Measurements from ENCODE around the gene NDFIP2.
"Not testable (repeated sequence)": the region's sequence is repeated elsewhere in the genome, so short reads cannot be mapped to it uniquely, and the experiment has no call there.

NDFIP2 gene

DNA sequence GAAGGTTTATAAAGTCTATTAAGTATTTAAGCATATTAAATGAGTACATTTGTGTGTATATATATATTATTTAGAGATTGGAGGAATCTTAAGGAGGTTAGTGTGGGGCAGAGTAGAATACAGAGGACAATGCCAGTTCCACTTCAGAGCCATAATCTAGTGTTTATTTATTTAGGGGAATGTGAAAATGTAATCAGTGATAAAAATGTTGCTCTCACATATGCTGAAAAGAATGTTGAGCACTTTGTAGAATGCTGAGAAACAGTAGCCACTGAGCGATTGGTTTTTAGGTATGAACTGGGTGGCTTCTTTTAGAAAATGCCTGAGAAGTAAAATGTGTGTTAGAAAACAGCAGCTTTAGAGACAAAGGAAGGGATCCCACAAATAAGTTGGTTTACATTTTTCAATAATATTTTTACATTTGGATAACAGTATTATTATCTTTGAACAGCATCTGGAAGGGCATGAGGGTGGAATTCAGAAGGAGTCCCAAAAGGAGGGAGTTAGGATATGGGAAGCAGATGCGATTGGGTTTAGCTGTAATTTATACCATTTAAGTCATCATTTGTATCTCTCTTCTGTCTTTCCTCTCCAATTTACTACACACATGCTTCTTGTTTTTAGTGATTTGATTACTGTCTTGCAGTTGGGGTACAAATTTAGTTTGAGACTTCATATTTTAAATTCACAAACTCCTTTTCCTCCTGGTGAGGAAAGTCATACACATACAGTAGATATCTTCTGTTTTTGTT lies 68.6 kb downstream of the NDFIP2 start:
- no peak for DNase-seq (ENCODE audit: extremely low read depth, insufficient read length)
- TF ChIP-seq, protein P1, sequence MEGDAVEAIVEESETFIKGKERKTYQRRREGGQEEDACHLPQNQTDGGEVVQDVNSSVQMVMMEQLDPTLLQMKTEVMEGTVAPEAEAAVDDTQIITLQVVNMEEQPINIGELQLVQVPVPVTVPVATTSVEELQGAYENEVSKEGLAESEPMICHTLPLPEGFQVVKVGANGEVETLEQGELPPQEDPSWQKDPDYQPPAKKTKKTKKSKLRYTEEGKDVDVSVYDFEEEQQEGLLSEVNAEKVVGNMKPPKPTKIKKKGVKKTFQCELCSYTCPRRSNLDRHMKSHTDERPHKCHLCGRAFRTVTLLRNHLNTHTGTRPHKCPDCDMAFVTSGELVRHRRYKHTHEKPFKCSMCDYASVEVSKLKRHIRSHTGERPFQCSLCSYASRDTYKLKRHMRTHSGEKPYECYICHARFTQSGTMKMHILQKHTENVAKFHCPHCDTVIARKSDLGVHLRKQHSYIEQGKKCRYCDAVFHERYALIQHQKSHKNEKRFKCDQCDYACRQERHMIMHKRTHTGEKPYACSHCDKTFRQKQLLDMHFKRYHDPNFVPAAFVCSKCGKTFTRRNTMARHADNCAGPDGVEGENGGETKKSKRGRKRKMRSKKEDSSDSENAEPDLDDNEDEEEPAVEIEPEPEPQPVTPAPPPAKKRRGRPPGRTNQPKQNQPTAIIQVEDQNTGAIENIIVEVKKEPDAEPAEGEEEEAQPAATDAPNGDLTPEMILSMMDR (IDR thresholded peaks at IDR 0.05; ENCODE audit: insufficient read depth, low read length, poor library complexity, severe bottlenecking) = no peak
- Histone ChIP-seq H3K27me3 (replicated peaks; ENCODE audit: control insufficient read depth, insufficient read depth, low read length) (no peaks in the 10 kb centered on the region), H3K4me3 (replicated peaks; ENCODE audit: low read depth, low read length) (no peak overlapping the region), H3K36me3 (ENCODE audit: control insufficient read depth, insufficient read depth, low read length) (no peaks in the 10 kb centered on the region)

DNA sequence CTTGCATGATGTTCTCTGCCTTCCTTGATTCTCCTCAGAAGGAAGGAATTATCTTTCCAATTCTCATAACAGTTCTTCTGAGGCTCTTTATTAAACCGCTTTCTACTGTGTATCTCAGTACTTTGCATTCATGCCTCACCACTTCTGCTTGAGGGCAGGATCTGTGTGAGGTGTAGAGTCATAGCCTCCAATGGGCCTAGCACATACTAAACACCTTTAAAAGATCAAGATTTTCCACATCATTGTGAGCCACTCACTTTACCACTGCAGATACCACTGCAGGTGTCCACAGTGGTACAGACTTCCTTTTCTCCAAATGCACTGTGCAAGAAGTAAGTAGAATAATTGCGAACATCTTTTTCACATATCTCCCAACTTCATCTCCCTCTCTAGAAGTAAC lies 76.7 kb downstream of the NDFIP2 start:
- TF ChIP-seq, protein P1 (IDR thresholded peaks at IDR 0.05; ENCODE audit: insufficient read depth, low read length, poor library complexity, severe bottlenecking) = no peak
- no peak for DNase-seq (ENCODE audit: extremely low read depth, insufficient read length)
- H3K27me3 ChIP-seq (replicated peaks; ENCODE audit: control insufficient read depth, insufficient read depth, low read length) = no peaks in the 10 kb centered on the region
- no peak overlapping the region for H3K4me3 ChIP-seq (replicated peaks; ENCODE audit: low read depth, low read length)
- no peaks in the 10 kb centered on the region for H3K36me3 ChIP-seq (ENCODE audit: control insufficient read depth, insufficient read depth, low read length)

DNA sequence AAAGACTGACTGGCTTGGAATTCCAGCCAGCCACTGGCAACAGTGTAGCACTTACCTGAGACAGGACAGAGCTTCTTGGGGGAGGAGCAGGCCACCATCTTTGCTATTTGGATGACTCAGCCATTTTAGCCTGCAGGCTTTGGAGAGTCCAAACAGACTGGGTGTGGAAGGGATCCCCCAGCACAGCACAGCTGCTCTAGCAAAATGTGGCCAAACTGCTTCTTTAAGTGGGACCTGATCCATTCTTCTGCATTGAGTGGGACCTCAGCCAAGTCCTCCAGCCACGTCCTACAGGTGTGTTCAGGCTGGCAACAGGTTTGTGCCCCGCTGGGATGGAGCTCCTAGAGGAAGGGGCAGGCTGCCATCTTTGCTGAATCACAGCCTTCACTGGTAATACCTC lies 80.0 kb downstream of the NDFIP2 start:
- TF ChIP-seq, protein P1 (IDR thresholded peaks at IDR 0.05; ENCODE audit: insufficient read depth, low read length, poor library complexity, severe bottlenecking) = no peak
- Histone ChIP-seq H3K4me3 (replicated peaks; ENCODE audit: low read depth, low read length) (no peak overlapping the region), H3K36me3 (ENCODE audit: control insufficient read depth, insufficient read depth, low read length) (no peaks in the 10 kb centered on the region), H3K27me3 (replicated peaks; ENCODE audit: control insufficient read depth, insufficient read depth, low read length) (no peaks in the 10 kb centered on the region)
- DNase-seq (ENCODE audit: extremely low read depth, insufficient read length) = no peak

DNA sequence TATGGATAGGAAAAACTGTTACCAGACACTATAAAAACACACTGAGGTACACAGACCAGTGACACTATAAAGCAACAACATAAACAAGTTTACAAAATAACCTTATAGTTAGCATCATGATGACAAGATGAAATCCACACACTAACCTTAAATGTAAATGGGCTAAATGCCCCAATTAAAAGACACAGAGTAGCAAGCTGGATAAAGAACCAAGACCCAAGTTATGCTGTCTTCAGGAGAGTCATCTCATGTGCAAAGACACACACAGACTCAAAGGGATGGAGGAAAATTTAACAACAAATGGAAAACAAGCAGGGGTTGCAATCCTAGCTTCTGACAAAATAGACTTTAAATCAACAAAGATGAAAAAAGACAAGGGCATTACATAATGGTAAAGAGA lies 81.6 kb downstream of the NDFIP2 start:
- no peak for DNase-seq (ENCODE audit: extremely low read depth, insufficient read length)
- Histone ChIP-seq H3K4me3 (replicated peaks; ENCODE audit: low read depth, low read length) (no peak overlapping the region), H3K27me3 (replicated peaks; ENCODE audit: control insufficient read depth, insufficient read depth, low read length) (no peaks in the 10 kb centered on the region), H3K36me3 (ENCODE audit: control insufficient read depth, insufficient read depth, low read length) (no peaks in the 10 kb centered on the region)
- TF ChIP-seq, protein P1 (IDR thresholded peaks at IDR 0.05; ENCODE audit: insufficient read depth, low read length, poor library complexity, severe bottlenecking) = no peak

DNA sequence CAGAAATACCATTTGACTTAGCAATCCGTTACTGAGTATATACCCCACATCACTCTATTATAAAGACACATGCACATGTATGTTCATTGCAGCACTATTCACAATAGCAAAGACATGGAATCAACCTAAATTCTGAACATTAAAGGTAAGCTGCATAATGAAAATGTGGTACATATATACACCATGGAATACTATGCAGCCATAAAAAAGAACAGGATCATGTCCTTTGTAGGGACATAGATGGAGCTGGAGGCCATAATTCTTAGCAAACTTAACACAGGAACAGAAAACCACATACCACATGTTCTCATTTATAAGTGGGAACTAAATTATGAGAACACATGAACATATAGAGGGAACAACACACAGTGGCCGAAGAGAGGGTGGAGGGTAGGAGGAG lies 85.2 kb downstream of the NDFIP2 start:
- no peak for DNase-seq (ENCODE audit: extremely low read depth, insufficient read length)
- no peaks in the 10 kb centered on the region for H3K27me3 ChIP-seq (replicated peaks; ENCODE audit: control insufficient read depth, insufficient read depth, low read length)
- no peaks in the 10 kb centered on the region for H3K36me3 ChIP-seq (ENCODE audit: control insufficient read depth, insufficient read depth, low read length)
- H3K4me3 ChIP-seq (replicated peaks; ENCODE audit: low read depth, low read length) = no peak overlapping the region
- TF ChIP-seq, protein P1 (IDR thresholded peaks at IDR 0.05; ENCODE audit: insufficient read depth, low read length, poor library complexity, severe bottlenecking) = no peak

DNA sequence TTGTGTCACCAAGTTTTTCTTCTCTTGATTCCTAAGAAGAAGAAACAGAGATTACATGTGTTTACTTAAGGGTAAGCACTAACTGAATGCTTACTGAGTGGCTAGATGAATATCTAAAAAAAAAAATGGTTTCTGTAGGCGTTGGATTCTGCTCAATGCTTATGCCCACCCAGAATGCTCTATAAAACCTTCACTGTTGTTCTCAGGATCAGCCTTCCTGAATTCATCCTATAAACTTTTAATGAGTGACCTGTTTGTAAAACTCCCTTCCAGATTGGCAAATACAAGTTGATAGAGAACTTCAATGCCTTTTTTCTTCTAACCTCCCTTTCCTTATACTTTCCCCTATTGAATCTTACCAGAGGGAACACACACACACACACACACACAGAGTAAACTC lies 90.2 kb downstream of the NDFIP2 start:
- H3K4me3 ChIP-seq (replicated peaks; ENCODE audit: low read depth, low read length) = no peak overlapping the region
- H3K27me3 ChIP-seq (replicated peaks; ENCODE audit: control insufficient read depth, insufficient read depth, low read length) = no peaks in the 10 kb centered on the region

DNA sequence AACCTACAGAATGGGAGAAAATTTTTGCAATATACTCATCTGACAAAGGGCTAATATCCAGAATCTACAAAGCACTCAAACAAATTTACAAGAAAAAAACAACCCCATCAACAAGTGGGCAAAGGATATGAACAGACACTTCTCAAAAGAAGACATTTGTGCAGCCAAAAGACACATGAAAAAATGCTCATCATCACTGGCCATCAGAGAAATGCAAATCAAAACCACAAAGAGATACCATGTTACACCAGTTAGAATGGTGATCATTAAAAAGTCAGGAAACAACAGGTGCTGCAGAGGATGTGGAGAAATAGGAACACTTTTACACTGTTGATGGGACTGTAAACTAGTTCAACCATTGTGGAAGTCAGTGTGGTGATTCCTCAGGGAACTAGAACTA lies 92.9 kb downstream of the NDFIP2 start:
- H3K36me3 ChIP-seq (ENCODE audit: control insufficient read depth, insufficient read depth, low read length); H3K4me3 ChIP-seq (replicated peaks; ENCODE audit: low read depth, low read length); DNase-seq (ENCODE audit: extremely low read depth, insufficient read length); H3K27me3 ChIP-seq (replicated peaks; ENCODE audit: control insufficient read depth, insufficient read depth, low read length): not testable (repeated sequence)

More for the DNA sequence above, 90.2 kb downstream of the NDFIP2 start:
- DNase-seq (ENCODE audit: extremely low read depth, insufficient read length) = no peak
- TF ChIP-seq, protein P1 (IDR thresholded peaks at IDR 0.05; ENCODE audit: insufficient read depth, low read length, poor library complexity, severe bottlenecking) = no peak
- H3K36me3 ChIP-seq (ENCODE audit: control insufficient read depth, insufficient read depth, low read length) = no peaks in the 10 kb centered on the region

All from GM06990 (cell line).